Neural progenitor cell (in vitro differentiated cells): ENCODE data around the gene LSMEM2. TPM values are rescaled to one million over a fixed set of nuclear protein-coding genes. Genes with fewer than 3 reads are reported as not detected.

Source experiments
- DNase-seq: peaks from one replicate; pipeline ENCODE4 v3.0.0-alpha.2; 2016; ENCODE audit warnings: low spot score
- H2AFZ ChIP-seq: fragments of 200-600 bp; sonication (generic); replicated peaks from 2 replicates; pipeline ENCODE4 v1.6.1; 2016; ENCODE audit warnings: antibody characterized with exemption
- H3F3A ChIP-seq: fragments of 200-600 bp; sonication (generic); 2 replicates; pipeline ENCODE4 v1.6.1; 2016; ENCODE audit warnings: antibody characterized with exemption, low read depth
- H3K27ac ChIP-seq: fragments of 200-600 bp; sonication (generic); 2 replicates; pipeline ENCODE4 v1.5.1; 2016; ENCODE audit warnings: mild to moderate bottlenecking
- H3K27me3 ChIP-seq: fragments of 200-600 bp; sonication (generic); 2 replicates; pipeline ENCODE4 v1.6.1; 2016; ENCODE audit warnings: mild to moderate bottlenecking, moderate library complexity
- H3K36me3 ChIP-seq: fragments of 200-600 bp; sonication (generic); 2 replicates; pipeline ENCODE4 v1.5.1; 2016
- H3K4me1 ChIP-seq: fragments of 200-600 bp; sonication (generic); 2 replicates; pipeline ENCODE4 v1.6.1; 2016; ENCODE audit warnings: mixed run types
- H3K4me2 ChIP-seq: fragments of 200-600 bp; sonication (generic); 2 replicates; pipeline ENCODE4 v1.6.1; 2016
- H3K4me3 ChIP-seq: fragments of 200-600 bp; sonication (generic); 2 replicates; pipeline ENCODE4 v1.5.1; 2016
- H3K79me2 ChIP-seq: fragments of 200-600 bp; sonication (generic); 2 replicates; pipeline ENCODE4 v1.6.1; 2016; ENCODE audit warnings: low read depth
- H3K9ac ChIP-seq: fragments of 200-600 bp; sonication (generic); 2 replicates; pipeline ENCODE4 v1.6.1; 2016
- H3K9me3 ChIP-seq: fragments of 200-600 bp; sonication (generic); 2 replicates; pipeline ENCODE4 v1.5.1; 2016; ENCODE audit warnings: low read depth
- H4K20me1 ChIP-seq: fragments of 200-600 bp; sonication (generic); 2 replicates; pipeline ENCODE4 v1.6.1; 2016; ENCODE audit warnings: low read depth
- H3K27ac Mint-ChIP-seq: 3 replicates; pipeline ENCODE4 v1.8.0; 2021; ENCODE audit warnings: mixed read lengths
- H3K27me3 Mint-ChIP-seq: 2 replicates; pipeline ENCODE4 v1.8.0; 2022; ENCODE audit warnings: low read depth, mild to moderate bottlenecking, inconsistent platforms, moderate library complexity, mixed read lengths; ENCODE audit not compliant: insufficient read depth
- H3K36me3 Mint-ChIP-seq: 3 replicates; pipeline ENCODE4 v1.8.0; 2021; ENCODE audit warnings: mixed read lengths
- H3K4me1 Mint-ChIP-seq: 3 replicates; pipeline ENCODE4 v1.8.0; 2021; ENCODE audit warnings: mixed read lengths
- H3K4me3 Mint-ChIP-seq: 3 replicates; pipeline ENCODE4 v1.8.0; 2021; ENCODE audit warnings: mild to moderate bottlenecking, moderate library complexity, mixed read lengths
- H3K9me3 Mint-ChIP-seq: 3 replicates; pipeline ENCODE4 v1.8.0; 2020; ENCODE audit warnings: mixed read lengths
- EZH2 ChIP-seq: fragments of 200-600 bp; sonication (generic); IDR thresholded peaks from 2 replicates; pipeline ENCODE4 v1.6.1; 2017; ENCODE audit warnings: antibody characterized with exemption, mild to moderate bottlenecking, moderate library complexity
- EZH2phosphoT487 ChIP-seq: fragments of 200-600 bp; sonication (generic); IDR thresholded peaks from 2 replicates; pipeline ENCODE4 v1.6.1; 2017; ENCODE audit warnings: antibody characterized with exemption
- total RNA-seq: library from RNA; depleted of rRNA; stranded (reverse); fragments of >200 nt; gene quantifications from 2 replicates; pipeline ENCODE4 v1.2.3, GENCODE V29; 2015; ENCODE audit warnings: low replicate concordance
- TF ChIP-seq, protein P1 (sequence below): fragments of 200-600 bp; sonication (generic); IDR thresholded peaks from 2 replicates; pipeline ENCODE4 v1.5.1; 2017; ENCODE audit warnings: antibody characterized with exemption, mild to moderate bottlenecking

Gene LSMEM2
- total RNA-seq, 1 donor from 2014 or later: not detected

DNA sequence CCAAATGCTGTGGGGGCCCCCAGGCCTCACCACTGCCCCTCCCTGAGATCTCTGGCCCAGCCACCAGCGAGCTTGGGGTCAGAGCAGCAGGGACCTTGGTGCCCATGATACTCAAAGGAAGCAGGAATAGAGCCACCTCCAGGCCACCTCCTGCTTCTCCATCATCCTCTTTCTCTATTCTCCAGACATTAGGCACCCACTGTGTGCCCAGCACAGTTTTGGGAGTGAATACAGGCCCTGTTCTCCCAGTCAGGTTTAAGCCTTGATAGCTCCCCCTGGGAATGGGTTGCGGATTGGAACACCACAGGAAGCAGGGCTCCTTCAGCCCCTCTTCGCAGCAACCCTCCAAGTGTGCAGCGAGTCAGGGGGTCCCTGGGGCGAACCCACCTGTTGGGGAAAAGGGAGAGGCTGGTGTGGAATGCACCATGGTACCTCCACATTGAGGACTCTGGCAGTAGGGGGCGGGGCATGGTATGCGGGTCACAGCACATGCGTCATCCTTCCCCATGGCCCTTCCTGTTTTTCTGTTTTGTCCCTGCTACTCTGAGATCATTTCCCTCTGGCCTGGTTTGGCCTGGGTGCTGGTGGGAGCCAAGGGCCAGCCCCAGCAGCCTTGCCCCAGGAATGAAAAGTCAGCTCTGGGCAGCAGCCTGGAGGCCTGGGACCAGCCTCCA lies 24.2 kb upstream of the LSMEM2 start:
- peaks cover 36% of the 10 kb centered on the region for H3K79me2 ChIP-seq
- H3K27ac ChIP-seq: no peak overlapping the region
- H2AFZ ChIP-seq: no peak overlapping the region
- Mint-ChIP-seq H3K27ac (no peak overlapping the region), H3K9me3 (no peaks in the 10 kb centered on the region), H3K4me3 (no peak overlapping the region), H3K4me1 (peaks cover 50% of the 10 kb centered on the region), H3K36me3 (peaks cover 25% of the 10 kb centered on the region), H3K27me3 (peaks cover 6% of the 10 kb centered on the region)
- no peaks in the 10 kb centered on the region for H3K36me3 ChIP-seq
- no peaks in the 10 kb centered on the region for H3K9me3 ChIP-seq
- H4K20me1 ChIP-seq: peaks cover 84% of the 10 kb centered on the region
- H3K4me2 ChIP-seq: no peak overlapping the region
- no peak overlapping the region for H3K9ac ChIP-seq
- peaks cover 54% of the 10 kb centered on the region for H3F3A ChIP-seq
- TF ChIP-seq EZH2phosphoT487: no peak
- no peak for TF ChIP-seq EZH2
- TF ChIP-seq, protein P1, sequence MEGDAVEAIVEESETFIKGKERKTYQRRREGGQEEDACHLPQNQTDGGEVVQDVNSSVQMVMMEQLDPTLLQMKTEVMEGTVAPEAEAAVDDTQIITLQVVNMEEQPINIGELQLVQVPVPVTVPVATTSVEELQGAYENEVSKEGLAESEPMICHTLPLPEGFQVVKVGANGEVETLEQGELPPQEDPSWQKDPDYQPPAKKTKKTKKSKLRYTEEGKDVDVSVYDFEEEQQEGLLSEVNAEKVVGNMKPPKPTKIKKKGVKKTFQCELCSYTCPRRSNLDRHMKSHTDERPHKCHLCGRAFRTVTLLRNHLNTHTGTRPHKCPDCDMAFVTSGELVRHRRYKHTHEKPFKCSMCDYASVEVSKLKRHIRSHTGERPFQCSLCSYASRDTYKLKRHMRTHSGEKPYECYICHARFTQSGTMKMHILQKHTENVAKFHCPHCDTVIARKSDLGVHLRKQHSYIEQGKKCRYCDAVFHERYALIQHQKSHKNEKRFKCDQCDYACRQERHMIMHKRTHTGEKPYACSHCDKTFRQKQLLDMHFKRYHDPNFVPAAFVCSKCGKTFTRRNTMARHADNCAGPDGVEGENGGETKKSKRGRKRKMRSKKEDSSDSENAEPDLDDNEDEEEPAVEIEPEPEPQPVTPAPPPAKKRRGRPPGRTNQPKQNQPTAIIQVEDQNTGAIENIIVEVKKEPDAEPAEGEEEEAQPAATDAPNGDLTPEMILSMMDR: no peak
- no peak for DNase-seq
- H3K4me3 ChIP-seq: no peak overlapping the region
- H3K4me1 ChIP-seq: peaks cover 2% of the 10 kb centered on the region
- no peaks in the 10 kb centered on the region for H3K27me3 ChIP-seq

DNA sequence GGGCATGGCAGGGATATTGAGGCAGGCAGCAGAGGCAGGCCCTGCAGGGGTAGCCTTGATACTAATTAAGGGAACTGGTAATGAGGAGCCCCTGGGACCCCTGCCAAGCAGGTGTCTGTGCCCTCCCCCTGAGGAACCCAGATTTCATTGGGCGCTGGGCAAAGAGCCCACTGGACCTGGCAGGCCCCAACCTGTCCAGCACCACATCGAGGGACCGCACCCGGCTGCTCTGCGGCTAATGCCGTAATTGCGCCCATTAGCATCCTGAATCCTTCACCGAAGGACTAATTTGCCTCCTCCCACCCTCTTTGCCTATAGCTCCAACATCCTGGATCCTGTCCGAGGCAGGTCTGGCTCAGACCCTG lies 23.7 kb upstream of the LSMEM2 start:
- no peak overlapping the region for H3K4me2 ChIP-seq
- H3K9me3 ChIP-seq: no peaks in the 10 kb centered on the region
- H4K20me1 ChIP-seq: peaks cover 80% of the 10 kb centered on the region
- peaks cover 3% of the 10 kb centered on the region for H3K4me1 ChIP-seq
- Mint-ChIP-seq H3K27me3 (peaks cover 6% of the 10 kb centered on the region), H3K4me1 (peaks cover 48% of the 10 kb centered on the region), H3K4me3 (no peak overlapping the region), H3K27ac (no peak overlapping the region), H3K36me3 (peaks cover 23% of the 10 kb centered on the region), H3K9me3 (no peaks in the 10 kb centered on the region)
- H3K27me3 ChIP-seq: no peaks in the 10 kb centered on the region
- no peak for DNase-seq
- H3K79me2 ChIP-seq: peaks cover 31% of the 10 kb centered on the region
- no peak overlapping the region for H2AFZ ChIP-seq
- no peak overlapping the region for H3K4me3 ChIP-seq
- no peak overlapping the region for H3K9ac ChIP-seq
- H3K36me3 ChIP-seq: no peaks in the 10 kb centered on the region
- no peak overlapping the region for H3K27ac ChIP-seq
- H3F3A ChIP-seq: peaks cover 57% of the 10 kb centered on the region
- TF ChIP-seq EZH2phosphoT487 (no peak), EZH2 (no peak)
- TF ChIP-seq, protein P1: no peak

DNA sequence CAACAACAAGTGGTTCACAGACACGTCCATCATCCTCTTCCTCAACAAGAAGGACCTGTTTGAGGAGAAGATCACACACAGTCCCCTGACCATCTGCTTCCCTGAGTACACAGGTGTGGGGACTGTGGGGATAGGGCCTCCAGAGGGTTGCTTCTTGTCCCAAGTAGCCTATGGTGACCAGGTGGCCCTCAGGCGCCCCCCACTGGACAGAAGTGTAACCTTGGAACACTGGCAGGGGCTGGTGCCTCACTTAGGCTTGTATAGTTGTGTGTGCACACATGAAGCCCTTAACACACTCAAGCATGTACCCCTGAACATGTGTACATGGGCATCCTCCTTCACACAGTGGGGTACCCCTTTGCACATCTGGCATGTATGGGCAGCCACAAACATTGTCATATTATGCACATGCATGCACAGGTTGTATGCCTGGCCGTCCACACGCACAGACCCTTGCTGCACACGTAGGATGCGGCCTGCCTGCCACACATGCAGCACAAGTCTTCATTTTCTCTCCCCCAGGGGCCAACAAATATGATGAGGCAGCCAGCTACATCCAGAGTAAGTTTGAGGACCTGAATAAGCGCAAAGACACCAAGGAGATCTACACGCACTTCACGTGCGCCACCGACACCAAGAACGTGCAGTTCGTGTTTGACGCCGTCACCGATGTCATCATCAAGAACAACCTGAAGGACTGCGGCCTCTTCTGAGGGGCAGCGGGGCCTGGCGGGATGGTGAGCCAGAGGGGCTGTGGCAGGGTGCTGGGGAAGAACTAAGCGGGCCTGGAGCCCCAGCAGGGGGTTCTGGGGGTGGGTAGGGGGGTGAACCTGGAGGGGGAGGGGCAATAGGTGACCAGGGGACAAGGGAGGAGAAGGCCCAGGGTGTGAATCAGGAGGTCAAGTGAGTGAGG lies 21.7 kb upstream of the LSMEM2 start:
- Histone ChIP-seq H3K4me1 (peaks cover 15% of the 10 kb centered on the region), H3K27ac (no peak overlapping the region), H3K9me3 (no peaks in the 10 kb centered on the region), H3K4me3 (no peak overlapping the region), H4K20me1 (peaks cover 60% of the 10 kb centered on the region), H3K79me2 (peaks cover 11% of the 10 kb centered on the region), H3F3A (peaks cover 70% of the 10 kb centered on the region), H2AFZ (no peak overlapping the region), H3K27me3 (no peaks in the 10 kb centered on the region), H3K36me3 (no peaks in the 10 kb centered on the region), H3K4me2 (no peak overlapping the region), H3K9ac (no peak overlapping the region)
- DNase-seq: peak; percentile 71
- Mint-ChIP-seq H3K27me3 (peaks cover 8% of the 10 kb centered on the region), H3K9me3 (no peaks in the 10 kb centered on the region), H3K4me3 (peak overlapping the region; percentile 69), H3K36me3 (peaks cover 17% of the 10 kb centered on the region), H3K4me1 (peaks cover 56% of the 10 kb centered on the region), H3K27ac (peak overlapping the region; percentile 95)
- TF ChIP-seq EZH2phosphoT487: no peak
- no peak for TF ChIP-seq EZH2
- TF ChIP-seq, protein P1: peak; percentile 72
